Measurements from ENCODE around the gene NFATC1.

DNA sequence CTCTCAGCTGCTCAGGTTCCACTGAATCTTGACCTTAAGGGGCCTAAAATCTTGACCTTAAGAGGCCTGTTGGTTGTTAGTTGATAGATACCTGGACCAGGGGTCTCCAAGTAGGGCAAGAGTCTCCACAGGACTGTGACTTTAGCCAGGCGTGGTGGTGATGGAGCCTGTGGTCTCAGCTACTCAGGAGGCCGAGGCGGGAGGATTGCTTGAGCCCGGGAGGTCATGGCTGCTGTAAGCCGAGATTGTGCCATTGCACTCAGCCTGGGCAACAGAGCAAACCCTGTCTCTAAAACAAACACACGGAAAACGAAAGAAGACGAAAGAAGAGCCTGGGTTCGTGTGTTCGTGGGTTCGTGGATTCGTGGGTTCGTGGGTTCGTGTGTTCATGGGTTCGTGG lies 163.7 kb downstream of the NFATC1 start:
- TF ChIP-seq, protein P1, sequence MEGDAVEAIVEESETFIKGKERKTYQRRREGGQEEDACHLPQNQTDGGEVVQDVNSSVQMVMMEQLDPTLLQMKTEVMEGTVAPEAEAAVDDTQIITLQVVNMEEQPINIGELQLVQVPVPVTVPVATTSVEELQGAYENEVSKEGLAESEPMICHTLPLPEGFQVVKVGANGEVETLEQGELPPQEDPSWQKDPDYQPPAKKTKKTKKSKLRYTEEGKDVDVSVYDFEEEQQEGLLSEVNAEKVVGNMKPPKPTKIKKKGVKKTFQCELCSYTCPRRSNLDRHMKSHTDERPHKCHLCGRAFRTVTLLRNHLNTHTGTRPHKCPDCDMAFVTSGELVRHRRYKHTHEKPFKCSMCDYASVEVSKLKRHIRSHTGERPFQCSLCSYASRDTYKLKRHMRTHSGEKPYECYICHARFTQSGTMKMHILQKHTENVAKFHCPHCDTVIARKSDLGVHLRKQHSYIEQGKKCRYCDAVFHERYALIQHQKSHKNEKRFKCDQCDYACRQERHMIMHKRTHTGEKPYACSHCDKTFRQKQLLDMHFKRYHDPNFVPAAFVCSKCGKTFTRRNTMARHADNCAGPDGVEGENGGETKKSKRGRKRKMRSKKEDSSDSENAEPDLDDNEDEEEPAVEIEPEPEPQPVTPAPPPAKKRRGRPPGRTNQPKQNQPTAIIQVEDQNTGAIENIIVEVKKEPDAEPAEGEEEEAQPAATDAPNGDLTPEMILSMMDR (IDR thresholded peaks at IDR 0.05), result no peak
- TF ChIP-seq POLR2A (IDR thresholded peaks at IDR 0.05), result no peak
